Epithelial cell of esophagus (primary cell): ENCODE measurements around the gene IL22.

Experiments used
- DNase-seq: peaks from one replicate; pipeline ENCODE4 v3.0.0; 2010; ENCODE audit warnings: low read depth
- H3K4me3 ChIP-seq: 2 replicates; pipeline ENCODE4 v1.5.1; 2011; ENCODE audit warnings: mild to moderate bottlenecking, low read length, control low read depth
- CTCF ChIP-seq: IDR thresholded peaks from 2 replicates; pipeline ENCODE4 v1.5.1; 2011; ENCODE audit warnings: low read depth, mild to moderate bottlenecking, low read length, control low read depth, inconsistent platforms; ENCODE audit not compliant: insufficient read depth; ENCODE audit errors: missing control alignments

IL22 gene

GRCh38 chr12:68253504-68253903 is at the start of gene IL22:
Gene IL22 (minus strand): TSS chr12:68253604. CDS start chr12:68253448, 156 bp downstream.
- no peak for DNase-seq
- H3K4me3 ChIP-seq: no peak within 1 kb of the TSS
- TF ChIP-seq CTCF: no peak

GRCh38 chr12:68297929-68298328 is 44.5 kb upstream of the IL22 start:
- no peak for TF ChIP-seq CTCF
- no peak for DNase-seq
- no peak overlapping the region for H3K4me3 ChIP-seq

DNA sequence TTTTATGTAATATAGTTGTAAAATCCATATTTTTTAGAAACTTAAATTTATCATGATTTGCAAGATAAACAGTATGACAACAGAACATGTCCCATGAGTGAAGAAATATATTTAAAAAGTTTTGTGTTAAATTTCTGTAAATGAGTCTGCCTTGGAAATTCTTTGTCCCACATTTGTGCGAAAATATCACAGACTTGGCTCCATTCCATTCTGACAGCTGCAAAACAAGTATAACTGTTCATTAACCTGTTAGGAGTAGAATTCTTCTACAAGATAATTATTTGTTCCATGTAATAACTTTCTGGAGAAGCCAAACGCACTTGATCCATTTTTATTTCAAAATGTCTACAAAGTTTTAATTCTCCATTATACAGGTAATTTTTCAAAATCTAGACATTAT is 40.8 kb upstream of the IL22 start:
- TF ChIP-seq CTCF: no peak
- no peak for DNase-seq

DNA sequence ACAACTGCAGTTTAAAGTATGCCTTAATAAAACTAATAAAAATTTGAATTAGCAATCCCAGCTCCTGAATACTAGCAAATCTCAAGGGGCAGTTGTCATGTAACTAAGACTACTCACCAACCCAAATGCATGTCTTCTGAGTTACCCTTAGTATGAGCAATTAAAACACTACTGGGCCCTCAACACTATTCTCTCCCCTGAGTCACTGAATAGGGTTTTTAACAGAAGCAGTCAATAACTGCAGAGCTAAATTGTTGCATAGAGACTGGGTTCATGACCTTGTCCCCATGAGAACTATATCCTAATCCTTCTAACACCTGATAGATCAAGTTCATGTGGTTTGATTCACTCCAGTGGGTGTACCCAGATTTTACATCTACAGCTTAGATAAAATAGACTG is 39.9 kb upstream of the IL22 start:
- TF ChIP-seq CTCF: no peak
- DNase-seq: no peak
- H3K4me3 ChIP-seq: no peak overlapping the region

More for the DNA sequence above, 40.8 kb upstream of the IL22 start:
- H3K4me3 ChIP-seq: no peak overlapping the region

- no peak for TF ChIP-seq CTCF
- H3K4me3 ChIP-seq: no peak overlapping the region
- no peak for DNase-seq
Measured at GRCh38 chr12:68292151-68292943, 38.9 kb upstream of the IL22 start.

GRCh38 chr12:68291396-68292036 is 38.1 kb upstream of the IL22 start:
- TF ChIP-seq CTCF: no peak
- H3K4me3 ChIP-seq: no peak overlapping the region
- peak; percentile 98 for DNase-seq
